ENCODE data around the gene EBF3. TPM values are rescaled to one million over a fixed set of nuclear protein-coding genes. Genes with fewer than 3 reads are reported as not detected.

The EBF3 gene
- total RNA-seq, 1 experiment from 2014 or later, result 56.2 TPM

DNA sequence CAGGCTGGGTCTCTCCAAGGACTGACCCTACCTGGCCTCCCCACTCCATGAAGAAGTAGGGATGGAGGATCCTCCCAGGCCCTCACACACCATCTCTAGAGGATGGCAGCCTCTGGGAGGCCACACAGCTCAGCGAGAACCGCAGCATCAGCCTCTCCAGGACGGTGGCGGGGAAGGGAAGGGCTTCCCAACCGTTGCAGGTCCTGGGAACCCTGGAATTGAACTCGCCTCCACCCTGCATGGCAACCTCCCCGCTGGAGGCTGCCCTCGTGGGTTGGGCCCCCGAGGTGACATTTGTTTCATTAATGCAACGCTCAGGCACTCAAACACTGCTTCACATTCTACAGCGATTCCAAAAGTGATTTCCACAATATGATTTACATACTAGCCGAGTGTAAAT lies 58.5 kb downstream of the EBF3 start:
- Histone ChIP-seq H3K4me1 (ENCODE audit: insufficient read depth, low read length, poor library complexity, severe bottlenecking) (no peaks in the 10 kb centered on the region), H3K9me3 (ENCODE audit: low read depth, low read length, poor library complexity, severe bottlenecking) (no peaks in the 10 kb centered on the region), H3K27me3 (replicated peaks; ENCODE audit: insufficient read depth, low read depth, low read length, poor library complexity) (no peaks in the 10 kb centered on the region), H3K36me3 (ENCODE audit: insufficient read depth, low read length, poor library complexity, severe bottlenecking) (peaks cover 19% of the 10 kb centered on the region), H3K27ac (ENCODE audit: low read depth, low read length, poor library complexity, severe bottlenecking) (no peak overlapping the region), H3K4me3 (ENCODE audit: low read depth, low read length, poor library complexity, severe bottlenecking) (no peak overlapping the region)
- intact Hi-C loops (cut with micrococcal nuclease; ENCODE audit: unreplicated experiment), result no loop called here
- no peak for DNase-seq (ENCODE audit: low spot score)
- BruUV-seq (replicated peaks), result no TSS peak
- TF ChIP-seq EZH2 (IDR thresholded peaks at IDR 0.05; ENCODE audit: borderline replicate concordance, low read depth, low read length, poor library complexity, severe bottlenecking) (no peak), CTCF (conservative IDR thresholded peaks at IDR 0.05; ENCODE audit: low read depth, low read length) (no peak)
- ChIA-PET CTCF (no interaction called here), POLR2A (ENCODE audit: low non-redundant PET) (no interaction called here)

- no peak for DNase-seq (ENCODE audit: low spot score)
- H3K36me3 ChIP-seq (ENCODE audit: insufficient read depth, low read length, poor library complexity, severe bottlenecking), result peaks cover 19% of the 10 kb centered on the region
- POLR2A ChIA-PET (ENCODE audit: low non-redundant PET), result no interaction called here
- H3K4me3 ChIP-seq (ENCODE audit: low read depth, low read length, poor library complexity, severe bottlenecking), result no peak overlapping the region
- H3K4me1 ChIP-seq (ENCODE audit: insufficient read depth, low read length, poor library complexity, severe bottlenecking), result no peaks in the 10 kb centered on the region
- CTCF ChIA-PET, result no interaction called here
- TF ChIP-seq CTCF (conservative IDR thresholded peaks at IDR 0.05; ENCODE audit: low read depth, low read length), result no peak
- no peak for TF ChIP-seq EZH2 (IDR thresholded peaks at IDR 0.05; ENCODE audit: borderline replicate concordance, low read depth, low read length, poor library complexity, severe bottlenecking)
- intact Hi-C loops (cut with micrococcal nuclease; ENCODE audit: unreplicated experiment), result no loop called here
- no TSS peak for BruUV-seq (replicated peaks)
- H3K9me3 ChIP-seq (ENCODE audit: low read depth, low read length, poor library complexity, severe bottlenecking), result no peaks in the 10 kb centered on the region
- H3K27me3 ChIP-seq (replicated peaks; ENCODE audit: insufficient read depth, low read depth, low read length, poor library complexity), result no peaks in the 10 kb centered on the region
- no peak overlapping the region for H3K27ac ChIP-seq (ENCODE audit: low read depth, low read length, poor library complexity, severe bottlenecking)
These were observed 59.8 kb downstream of the EBF3 start for GRCh38 chr10:129904323-129904722.

- peaks cover 19% of the 10 kb centered on the region for H3K36me3 ChIP-seq (ENCODE audit: insufficient read depth, low read length, poor library complexity, severe bottlenecking)
- no peaks in the 10 kb centered on the region for H3K9me3 ChIP-seq (ENCODE audit: low read depth, low read length, poor library complexity, severe bottlenecking)
- POLR2A ChIA-PET (ENCODE audit: low non-redundant PET), result no interaction called here
- no peak for TF ChIP-seq EZH2 (IDR thresholded peaks at IDR 0.05; ENCODE audit: borderline replicate concordance, low read depth, low read length, poor library complexity, severe bottlenecking)
- no peak for TF ChIP-seq CTCF (conservative IDR thresholded peaks at IDR 0.05; ENCODE audit: low read depth, low read length)
- H3K4me1 ChIP-seq (ENCODE audit: insufficient read depth, low read length, poor library complexity, severe bottlenecking), result peaks cover 12% of the 10 kb centered on the region
- H3K27ac ChIP-seq (ENCODE audit: low read depth, low read length, poor library complexity, severe bottlenecking), result no peak overlapping the region
- H3K27me3 ChIP-seq (replicated peaks; ENCODE audit: insufficient read depth, low read depth, low read length, poor library complexity), result no peaks in the 10 kb centered on the region
- CTCF ChIA-PET, result interaction anchor here (0.5 kb wide), 1 partner anchor 1823 kb away, joined by 4 read pairs; no protein-coding TSS in a partner anchor
- H3K4me3 ChIP-seq (ENCODE audit: low read depth, low read length, poor library complexity, severe bottlenecking), result no peak overlapping the region
- no TSS peak for BruUV-seq (replicated peaks)
- DNase-seq (ENCODE audit: low spot score), result no peak
- intact Hi-C loops (cut with micrococcal nuclease; ENCODE audit: unreplicated experiment), result no loop called here
These were observed 62.6 kb downstream of the EBF3 start for GRCh38 chr10:129901389-129902006.

Measured in A673 (cell line).